Esophagus muscularis mucosa (tissue), 4 donors: ENCODE measurements around the gene SH2B2.

Source experiments
- CTCF ChIP-seq, 3 experiments: fragments of 200-600 bp in 2 of 3; fragments of 450-650 bp in 1 of 3; sonication (generic) in 2 of 3; IDR thresholded peaks; one replicate each; pipeline ENCODE4 v1.5.1; 2017 to 2019; ENCODE audit warnings: antibody characterized with exemption in 3 of 3, mild to moderate bottlenecking in 2 of 3, moderate library complexity in 1 of 3
- EP300 ChIP-seq: sonication (generic); formaldehyde crosslinking; IDR thresholded peaks from one replicate; pipeline ENCODE4 v1.6.1; 2017; ENCODE audit warnings: antibody characterized with exemption
- POLR2A ChIP-seq: fragments of 450-650 bp; IDR thresholded peaks from one replicate; pipeline ENCODE4 v1.6.1; 2017; ENCODE audit warnings: antibody characterized with exemption, moderate library complexity, mild to moderate bottlenecking, low read depth
- POLR2AphosphoS5 ChIP-seq, 2 donors: sonication (generic); formaldehyde crosslinking; IDR thresholded peaks; one replicate each; pipeline ENCODE4 v1.6.1; 2017; ENCODE audit warnings: antibody characterized with exemption in 2 of 2

- TF ChIP-seq POLR2AphosphoS5 (IDR thresholded peaks at IDR 0.05) (no peak), CTCF (IDR thresholded peaks at IDR 0.05) (no peak), POLR2A (no peak), EP300 (no peak)
These were observed 980 bp upstream of the SH2B2 start for GRCh38 chr7:102285540-102286236.
